KG1 (cell line): Measurements from ENCODE around the gene SLC13A3.

ENCODE experiments used
- DNase-seq: peaks from one replicate; lab custom pipeline; 2025; lab: John Stamatoyannopoulos, UW

The SLC13A3 gene

GRCh38 chr20:46575937-46576461, 75.3 kb downstream of the SLC13A3 start:
- DNase-seq = no peak

DNA sequence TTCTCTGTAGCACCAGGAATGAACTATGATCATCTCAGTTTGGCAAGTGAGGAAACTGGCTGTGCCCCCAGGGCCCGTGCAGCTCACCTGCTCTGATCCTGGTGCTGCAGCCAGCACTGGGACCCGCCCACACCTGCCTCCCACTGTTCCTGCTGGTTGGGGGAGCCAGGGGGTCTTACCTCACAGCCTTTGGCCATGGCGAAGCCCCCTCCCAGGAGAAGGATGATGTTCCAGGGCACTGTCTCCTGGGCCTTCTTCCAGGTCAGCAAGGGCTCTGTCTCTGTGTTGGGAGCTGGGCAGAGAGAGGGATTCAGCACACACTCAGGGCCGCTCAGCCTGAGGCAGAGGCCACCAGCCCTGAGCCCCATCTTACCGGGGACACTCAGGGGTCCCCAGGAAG, 75.9 kb downstream of the SLC13A3 start:
- DNase-seq = no peak

- DNase-seq = no peak
These were observed 77.3 kb downstream of the SLC13A3 start for GRCh38 chr20:46573788-46574584.

GRCh38 chr20:46573234-46573633, 78.0 kb downstream of the SLC13A3 start:
- no peak for DNase-seq

DNA sequence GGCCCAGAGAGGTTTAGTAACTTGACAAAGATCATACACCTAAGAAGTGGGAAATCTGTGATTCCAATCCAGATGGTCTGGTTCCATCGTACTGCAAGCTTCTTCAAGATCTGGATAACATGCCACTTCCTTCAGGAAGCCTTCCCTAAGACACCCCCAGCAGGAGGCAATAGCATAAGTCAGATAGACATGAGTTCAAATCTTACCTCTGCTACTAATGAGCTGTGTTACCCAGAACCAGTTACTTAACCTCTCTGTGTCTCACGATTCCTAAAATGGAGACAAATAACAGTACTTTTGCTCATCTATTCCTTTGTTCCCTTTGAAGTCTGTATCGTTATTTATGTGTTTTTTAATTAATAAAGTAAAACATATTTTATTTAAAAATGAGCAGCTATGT, 78.5 kb downstream of the SLC13A3 start:
- no peak for DNase-seq

GRCh38 chr20:46572153-46572552, 79.1 kb downstream of the SLC13A3 start:
- DNase-seq = no peak

DNA sequence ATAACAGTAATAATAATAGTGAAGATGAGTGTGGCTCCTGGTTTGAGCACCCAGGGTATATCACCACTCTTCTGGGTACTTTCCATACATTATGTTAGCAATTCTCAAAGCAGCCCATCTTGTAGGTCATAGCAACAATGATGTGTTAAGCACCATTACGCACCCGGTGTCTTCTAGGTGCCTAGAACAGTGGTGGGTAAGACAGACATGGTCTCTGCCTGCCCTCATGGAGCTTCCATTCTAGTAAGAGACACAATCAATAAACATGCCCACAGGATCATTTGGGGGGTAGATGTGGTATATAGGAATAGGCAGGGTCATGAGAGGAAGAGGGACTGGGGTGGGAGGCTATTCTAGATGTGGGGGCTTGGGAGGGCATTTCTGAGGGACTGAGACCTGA, 79.8 kb downstream of the SLC13A3 start:
- DNase-seq = no peak

DNA sequence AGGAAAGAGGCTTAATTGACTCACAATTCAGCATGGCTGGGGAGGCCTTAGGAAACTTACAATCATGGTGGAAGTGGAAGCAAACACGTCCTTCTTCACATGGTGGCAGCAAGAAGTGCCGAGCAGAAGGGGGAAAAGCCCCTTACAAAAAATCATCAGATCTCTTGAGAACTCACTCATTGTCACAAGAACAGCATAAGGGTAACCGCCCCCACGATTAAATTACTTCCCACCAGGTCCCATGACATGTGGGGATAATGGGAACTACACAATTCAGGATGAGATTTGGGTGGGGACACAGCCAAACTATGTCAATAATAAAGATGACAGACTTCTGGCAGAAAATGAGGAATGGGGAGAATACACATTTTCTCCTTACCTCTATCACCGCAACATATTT, 80.3 kb downstream of the SLC13A3 start:
- DNase-seq = no peak

GRCh38 chr20:46569961-46570360, 81.3 kb downstream of the SLC13A3 start:
- DNase-seq = no peak

DNA sequence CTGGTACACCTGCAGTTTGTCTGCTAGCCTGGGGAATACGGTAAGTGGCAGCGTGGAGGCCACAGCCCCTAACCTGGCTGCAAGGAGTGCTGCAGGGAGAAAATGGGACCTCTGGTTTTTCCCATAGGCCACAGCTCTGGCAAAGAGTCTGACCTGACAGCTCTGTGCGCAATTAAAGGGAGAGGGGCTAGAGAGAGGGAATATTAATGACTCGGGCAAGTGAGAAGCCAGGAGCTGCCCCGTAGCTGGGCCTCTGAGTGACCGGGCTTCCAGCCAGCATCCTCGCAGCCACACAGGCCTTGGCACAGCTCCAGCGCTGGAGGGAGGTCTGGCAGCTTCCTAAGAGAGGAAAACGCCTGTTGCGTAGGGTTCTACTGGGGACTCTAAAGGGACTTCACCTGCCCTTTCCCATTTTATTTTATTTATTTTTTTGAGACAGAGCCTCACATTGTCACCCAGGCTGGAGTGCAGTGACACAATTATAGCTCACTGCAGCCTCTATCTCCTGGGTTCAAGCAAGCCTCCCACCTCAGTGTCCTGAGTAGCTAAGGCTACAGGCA, 82.6 kb downstream of the SLC13A3 start:
- DNase-seq = no peak

GRCh38 chr20:46566125-46566524, 85.1 kb downstream of the SLC13A3 start:
- no peak for DNase-seq

DNA sequence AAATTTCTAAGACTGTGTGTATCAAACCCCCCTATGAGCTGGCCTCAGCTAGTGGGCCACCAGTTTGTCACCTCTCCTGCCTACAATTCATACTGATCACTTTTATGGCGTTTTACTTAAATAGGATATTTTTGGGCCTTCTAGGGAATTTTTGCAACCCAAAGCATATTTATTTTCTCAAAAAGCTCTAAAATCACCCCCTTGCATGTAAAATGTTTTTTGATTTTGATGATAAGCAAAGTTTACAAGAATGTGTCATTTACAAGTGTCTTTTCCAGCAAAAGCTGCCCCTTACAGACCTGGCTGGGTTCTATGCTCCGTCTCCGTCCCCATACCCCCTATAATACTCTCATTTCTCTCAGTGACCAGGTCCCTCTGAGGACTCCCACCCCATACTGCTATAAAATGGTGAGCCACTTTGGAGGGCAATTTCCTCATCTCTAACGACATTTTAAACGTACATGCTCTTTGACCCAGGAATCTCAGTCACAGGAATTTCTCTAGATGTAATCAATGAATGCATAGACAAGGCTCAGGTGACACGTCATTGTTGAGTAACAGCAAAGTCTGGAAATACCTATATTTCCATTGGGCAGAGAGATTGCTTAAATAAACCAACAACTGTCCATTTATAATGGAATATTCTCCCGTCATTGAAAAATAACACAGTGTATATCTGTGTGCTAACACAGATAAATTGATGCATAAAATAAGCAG, 86.9 kb downstream of the SLC13A3 start:
- DNase-seq = no peak

DNA sequence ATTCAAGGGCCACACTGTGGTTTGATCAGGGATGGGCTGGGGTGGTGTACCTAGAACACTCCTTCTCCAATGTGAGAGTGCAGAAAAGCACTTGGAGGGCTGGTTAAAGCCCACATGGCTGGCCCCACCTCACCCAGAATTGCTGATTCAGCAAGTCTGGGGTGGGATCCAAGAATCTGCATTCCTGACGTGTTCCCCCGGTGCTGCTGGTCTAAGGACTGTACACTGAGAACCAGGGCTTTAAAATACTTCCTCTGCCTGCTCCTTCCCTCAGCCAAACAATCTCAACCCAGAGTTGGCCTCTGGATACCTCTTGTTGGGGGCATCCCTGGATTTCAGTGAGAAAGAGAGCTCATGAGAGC, 87.4 kb downstream of the SLC13A3 start:
- DNase-seq = no peak

DNA sequence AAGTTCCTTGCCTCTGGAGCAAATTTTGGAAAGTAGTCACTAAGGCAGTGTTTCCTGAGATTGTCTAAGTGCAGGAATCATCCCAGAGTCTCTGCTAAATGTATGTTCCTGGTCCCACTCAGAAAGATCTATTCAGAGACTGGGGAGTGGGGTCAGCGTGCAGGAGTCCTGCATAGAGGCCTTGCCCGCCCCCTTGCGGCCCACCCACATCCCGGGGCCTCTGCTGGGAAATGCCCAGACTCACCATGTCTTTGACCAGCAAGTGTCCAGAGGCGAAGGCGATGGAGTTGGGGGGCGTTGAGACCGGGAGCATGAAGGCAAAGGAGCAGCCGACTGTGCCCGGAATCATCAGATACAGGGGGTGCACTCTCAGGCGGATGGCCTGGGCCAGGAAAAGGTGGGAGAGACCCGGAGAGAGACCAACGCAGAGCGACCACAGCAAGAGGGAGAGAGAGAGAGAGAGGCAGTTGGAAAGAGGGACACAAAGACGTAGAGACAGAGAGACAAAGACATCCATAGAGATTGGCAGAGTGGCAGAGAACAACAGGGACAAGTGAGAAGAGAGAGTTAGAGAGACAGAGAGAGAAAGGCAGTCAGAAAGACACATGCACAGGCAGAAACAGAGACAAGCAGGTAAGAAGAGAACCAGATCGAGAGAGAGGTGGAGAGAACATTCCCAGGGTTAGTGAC, 87.9 kb downstream of the SLC13A3 start:
- no peak for DNase-seq

- peak; percentile 6 for DNase-seq
These were observed 88.7 kb downstream of the SLC13A3 start for GRCh38 chr20:46562373-46563169.

DNA sequence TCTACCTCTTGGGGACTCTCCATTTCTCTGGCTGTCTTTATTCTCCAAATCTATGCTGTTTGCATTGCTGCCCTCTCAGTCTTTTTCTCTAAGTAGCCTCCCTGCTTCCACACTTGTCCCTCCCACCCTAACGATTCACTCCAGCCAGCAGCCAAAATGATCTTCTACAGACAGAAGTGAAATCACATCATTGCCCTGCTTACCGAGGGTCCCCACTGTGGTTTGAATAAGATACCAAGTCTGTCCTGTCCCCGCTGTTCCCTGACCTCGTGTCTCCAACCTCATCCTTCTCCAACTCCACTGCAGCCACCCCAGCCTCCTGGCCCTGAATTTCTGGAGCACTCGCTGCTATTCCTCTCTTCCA, 89.3 kb downstream of the SLC13A3 start:
- no peak for DNase-seq

DNA sequence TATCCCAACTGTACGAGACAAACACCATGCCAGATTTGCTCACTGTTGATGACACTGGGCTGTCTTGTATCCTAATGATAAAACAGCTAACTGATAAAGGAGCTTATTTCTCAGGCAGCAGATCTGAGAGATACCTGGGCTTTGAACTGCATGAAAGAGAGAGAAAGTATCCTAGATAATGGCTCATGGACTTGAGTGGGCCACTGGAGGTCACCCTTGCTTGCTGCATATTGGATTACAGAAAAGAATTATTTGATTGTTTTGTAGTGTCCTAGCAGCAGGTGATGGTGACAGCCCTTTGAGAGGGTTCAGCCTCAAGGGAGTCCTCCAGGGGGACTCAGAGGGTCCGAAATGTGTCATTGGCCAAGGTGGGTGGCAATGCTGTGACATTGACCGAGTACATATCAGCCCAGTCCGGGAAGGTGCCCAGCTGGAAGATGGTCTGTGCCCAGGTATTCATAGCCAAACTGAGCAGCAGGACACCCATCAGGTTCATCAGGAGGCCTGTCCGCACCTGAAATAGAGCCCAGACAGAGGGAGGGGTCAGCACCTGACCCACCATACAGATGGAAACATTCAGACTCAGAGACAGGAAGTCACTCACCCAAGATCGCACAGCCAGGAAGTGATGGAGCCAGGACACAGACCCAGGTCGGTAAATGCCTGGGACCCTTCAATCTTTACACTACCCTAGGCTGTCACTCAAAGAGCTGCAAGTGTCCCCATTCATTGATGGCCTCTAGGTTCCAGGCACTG, 91.4 kb downstream of the SLC13A3 start:
- no peak for DNase-seq

- no peak for DNase-seq
These were observed 92.3 kb downstream of the SLC13A3 start for GRCh38 chr20:46559001-46559400.

DNA sequence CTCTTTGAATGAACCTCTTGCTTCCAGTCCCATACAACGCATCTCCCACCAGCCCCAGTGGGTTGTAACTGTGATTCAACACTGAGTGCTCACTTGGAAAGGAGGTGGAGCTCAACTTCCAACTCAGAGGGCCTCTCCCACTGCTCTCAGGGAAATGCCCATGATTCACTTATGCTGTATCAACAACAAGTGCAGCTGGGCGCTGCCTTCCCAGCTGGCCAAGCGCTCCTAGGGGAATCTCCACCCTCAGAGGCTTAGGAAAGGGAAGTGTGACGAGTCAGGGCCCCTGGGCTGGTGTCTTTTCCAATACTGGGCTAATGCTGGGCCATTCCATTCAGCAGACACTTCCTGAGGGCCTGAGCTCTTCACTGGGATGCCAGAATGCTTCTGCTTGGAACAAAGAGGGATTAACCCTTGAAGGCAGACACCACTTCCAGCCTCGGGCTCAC, 92.7 kb downstream of the SLC13A3 start:
- DNase-seq = no peak

DNA sequence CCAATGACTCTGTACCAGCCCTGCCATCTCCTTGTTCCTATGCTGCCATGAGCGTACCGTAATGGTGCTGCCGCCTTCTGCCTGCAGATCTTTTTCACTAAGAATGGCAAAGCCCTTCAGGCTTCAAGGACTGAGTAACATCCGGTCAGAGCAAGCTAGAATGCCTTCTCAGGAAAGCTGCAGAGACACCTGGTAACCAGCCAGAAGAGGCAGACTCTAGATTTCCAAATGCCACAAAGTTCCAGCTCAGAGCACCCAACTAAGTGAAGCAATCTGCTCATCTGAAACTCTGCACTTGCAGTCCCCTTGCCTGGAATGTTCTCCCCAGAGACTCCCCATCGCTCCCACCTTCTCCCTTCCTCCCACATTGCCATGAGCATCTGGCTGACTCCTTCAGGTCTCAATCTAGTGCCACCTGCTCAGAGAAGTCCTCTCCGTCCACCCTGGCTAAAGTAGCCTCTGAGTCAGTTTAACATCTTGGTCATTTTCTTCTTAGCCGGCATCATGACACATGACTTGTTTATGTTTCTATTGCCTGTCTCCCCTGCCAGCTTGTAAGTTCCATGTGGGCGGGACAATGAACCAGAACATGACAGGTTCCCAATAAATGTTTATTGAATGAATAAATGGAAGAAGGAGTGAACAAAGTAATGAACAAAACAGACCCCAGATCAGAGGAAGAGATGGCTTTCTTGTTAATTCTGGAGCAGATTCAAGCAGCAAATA, 93.9 kb downstream of the SLC13A3 start:
- DNase-seq = no peak
